MV-4-11 (cell line): ENCODE results near the gene PLOD1.

Experiments used
- DNase-seq: peaks from one replicate; lab custom pipeline; 2025; lab: John Stamatoyannopoulos, UW

The PLOD1 gene

GRCh38 chr1:11979028-11979850, 44.7 kb downstream of the PLOD1 start:
- DNase-seq: peak; percentile 7

- DNase-seq: peak; percentile 96
These were observed 45.5 kb downstream of the PLOD1 start, which contains the start of gene MFN2 for GRCh38 chr1:11979851-11980675. MFN2 (plus strand) TSS chr1:11980444; CDS start chr1:11989169, 8,725 bp downstream.

- DNase-seq: no peak
These were observed 46.1 kb downstream of the PLOD1 start for GRCh38 chr1:11980676-11980972.

GRCh38 chr1:11981378-11982009, 47.0 kb downstream of the PLOD1 start:
- DNase-seq: no peak

GRCh38 chr1:11982010-11982392, 47.5 kb downstream of the PLOD1 start:
- DNase-seq: peak; percentile 68

GRCh38 chr1:11984121-11984520, 49.6 kb downstream of the PLOD1 start:
- no peak for DNase-seq

GRCh38 chr1:11984576-11984975, 50.1 kb downstream of the PLOD1 start:
- DNase-seq: no peak

- peak; percentile 5 for DNase-seq
These were observed 50.7 kb downstream of the PLOD1 start for GRCh38 chr1:11985171-11985570.

GRCh38 chr1:11985851-11986250, 51.3 kb downstream of the PLOD1 start:
- peak; percentile 89 for DNase-seq

- no peak for DNase-seq
These were observed 55.2 kb downstream of the PLOD1 start for GRCh38 chr1:11989669-11990068.

- DNase-seq: no peak
These were observed 56.0 kb downstream of the PLOD1 start for GRCh38 chr1:11990303-11991032.

- no peak for DNase-seq
These were observed 57.6 kb downstream of the PLOD1 start for GRCh38 chr1:11991969-11992676.

GRCh38 chr1:11997081-11997850, 62.7 kb downstream of the PLOD1 start:
- DNase-seq: no peak

- DNase-seq: no peak
These were observed 64.1 kb downstream of the PLOD1 start for GRCh38 chr1:11998636-11999035.

- no peak for DNase-seq
These were observed 64.7 kb downstream of the PLOD1 start for GRCh38 chr1:11999236-11999635.

- peak; percentile 19 for DNase-seq
These were observed 66.9 kb downstream of the PLOD1 start for GRCh38 chr1:12001249-12001917.

- no peak for DNase-seq
These were observed 67.5 kb downstream of the PLOD1 start for GRCh38 chr1:12001996-12002493.

- DNase-seq: no peak
These were observed 69.2 kb downstream of the PLOD1 start for GRCh38 chr1:12003762-12004161.

- no peak for DNase-seq
These were observed 71.1 kb downstream of the PLOD1 start for GRCh38 chr1:12005488-12006166.
